Activated effector memory CD4-positive, alpha-beta T cell treated with anti-CD3 and anti-CD28 coated beads, Interleukin-2, amount 50 U/mL, for 16 hours (primary cell): Measurements from ENCODE around the gene CEP72.

ENCODE experiments used
- DNase-seq: peaks from one replicate; pipeline ENCODE4 v3.0.0-alpha.2; 2020

The CEP72 gene

GRCh38 chr5:661891-662750 lies 50.0 kb downstream of the CEP72 start:
- no peak for DNase-seq

GRCh38 chr5:662751-663435 lies 50.8 kb downstream of the CEP72 start:
- no peak for DNase-seq

GRCh38 chr5:663436-664342 lies 51.5 kb downstream of the CEP72 start:
- DNase-seq: no peak

- DNase-seq: no peak
Observed at GRCh38 chr5:664343-664993, 52.3 kb downstream of the CEP72 start.

GRCh38 chr5:664994-665360 lies 52.8 kb downstream of the CEP72 start:
- DNase-seq: no peak

- no peak for DNase-seq
Observed at GRCh38 chr5:665541-665955, 53.4 kb downstream of the CEP72 start.

GRCh38 chr5:665956-666711 lies 54.0 kb downstream of the CEP72 start:
- DNase-seq: no peak

- DNase-seq: no peak
Observed at GRCh38 chr5:666816-667498, 54.8 kb downstream of the CEP72 start.

GRCh38 chr5:668283-668995 lies 56.3 kb downstream of the CEP72 start:
- no peak for DNase-seq

GRCh38 chr5:669111-669841 lies 57.1 kb downstream of the CEP72 start:
- DNase-seq: peak; percentile 81

GRCh38 chr5:669842-670395 lies 57.8 kb downstream of the CEP72 start:
- DNase-seq: peak; percentile 61

- DNase-seq: peak; percentile 60
Observed at GRCh38 chr5:670396-671270, 58.5 kb downstream of the CEP72 start.

GRCh38 chr5:671459-672328 lies 59.6 kb downstream of the CEP72 start:
- peak; percentile 89 for DNase-seq

- peak; percentile 91 for DNase-seq
Observed at GRCh38 chr5:672329-673160, 60.4 kb downstream of the CEP72 start.

GRCh38 chr5:673161-673830 lies 61.2 kb downstream of the CEP72 start:
- no peak for DNase-seq
